ENCODE data around the gene ROR2. TPM values are rescaled to one million over a fixed set of nuclear protein-coding genes. Genes with fewer than 3 reads are reported as not detected.
"Not testable (repeated sequence)": the region's sequence is repeated elsewhere in the genome, so short reads cannot be mapped to it uniquely, and the experiment has no call there.

The ROR2 gene
- total RNA-seq, 1 experiment from 2014 or later = not detected

DNA sequence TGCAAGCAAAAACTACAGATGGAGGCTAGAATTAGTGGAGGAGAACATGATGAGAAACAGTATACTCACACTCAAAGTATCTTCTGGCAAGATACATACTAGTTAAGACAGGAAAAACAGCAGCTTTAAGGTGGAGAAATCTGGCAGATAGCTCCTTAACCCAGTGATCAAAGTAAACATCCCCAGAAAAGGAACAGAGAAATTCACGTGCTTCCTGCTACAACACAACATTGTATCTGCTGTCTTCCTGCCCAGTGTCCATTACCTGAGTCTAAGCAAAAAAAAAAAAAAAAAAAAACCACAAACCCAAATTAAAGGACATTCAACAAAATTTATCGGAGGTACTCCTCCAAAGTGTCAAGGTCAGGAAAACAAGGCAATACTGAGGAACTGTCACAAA lies 38.4 kb downstream of the ROR2 start:
- TF ChIP-seq, protein P1, sequence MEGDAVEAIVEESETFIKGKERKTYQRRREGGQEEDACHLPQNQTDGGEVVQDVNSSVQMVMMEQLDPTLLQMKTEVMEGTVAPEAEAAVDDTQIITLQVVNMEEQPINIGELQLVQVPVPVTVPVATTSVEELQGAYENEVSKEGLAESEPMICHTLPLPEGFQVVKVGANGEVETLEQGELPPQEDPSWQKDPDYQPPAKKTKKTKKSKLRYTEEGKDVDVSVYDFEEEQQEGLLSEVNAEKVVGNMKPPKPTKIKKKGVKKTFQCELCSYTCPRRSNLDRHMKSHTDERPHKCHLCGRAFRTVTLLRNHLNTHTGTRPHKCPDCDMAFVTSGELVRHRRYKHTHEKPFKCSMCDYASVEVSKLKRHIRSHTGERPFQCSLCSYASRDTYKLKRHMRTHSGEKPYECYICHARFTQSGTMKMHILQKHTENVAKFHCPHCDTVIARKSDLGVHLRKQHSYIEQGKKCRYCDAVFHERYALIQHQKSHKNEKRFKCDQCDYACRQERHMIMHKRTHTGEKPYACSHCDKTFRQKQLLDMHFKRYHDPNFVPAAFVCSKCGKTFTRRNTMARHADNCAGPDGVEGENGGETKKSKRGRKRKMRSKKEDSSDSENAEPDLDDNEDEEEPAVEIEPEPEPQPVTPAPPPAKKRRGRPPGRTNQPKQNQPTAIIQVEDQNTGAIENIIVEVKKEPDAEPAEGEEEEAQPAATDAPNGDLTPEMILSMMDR (IDR thresholded peaks at IDR 0.05; ENCODE audit: unreplicated experiment) = no peak

DNA sequence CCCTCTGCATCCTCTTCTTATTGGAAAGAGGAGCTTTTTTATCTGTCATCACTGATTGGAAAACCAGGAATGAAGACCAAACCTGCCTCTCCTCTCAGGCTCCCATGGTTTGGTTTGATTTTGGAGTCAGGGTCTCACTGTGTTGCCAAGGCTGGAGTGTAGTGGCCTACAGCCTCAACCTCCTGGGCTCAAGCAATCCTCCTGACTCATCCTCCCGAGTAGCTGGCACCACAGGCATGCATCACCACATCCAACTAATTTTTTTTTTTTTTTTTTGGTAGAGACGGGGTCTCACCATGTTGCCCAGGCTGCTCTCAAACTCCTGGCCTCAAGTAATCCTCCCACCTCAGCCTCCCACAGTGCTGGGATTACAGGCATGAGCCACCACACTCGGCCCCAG lies 40.8 kb downstream of the ROR2 start:
- not testable (repeated sequence) for H3K27ac Mint-ChIP-seq (ENCODE audit: unreplicated experiment); H3K36me3 Mint-ChIP-seq (ENCODE audit: insufficient read depth, unreplicated experiment); H3K9me3 Mint-ChIP-seq (ENCODE audit: low read depth, unreplicated experiment); H3K4me3 Mint-ChIP-seq (ENCODE audit: low read depth, unreplicated experiment); H3K27me3 Mint-ChIP-seq (ENCODE audit: unreplicated experiment); BruUV-seq (replicated peaks); DNase-seq; H3K4me1 Mint-ChIP-seq (ENCODE audit: low read depth, unreplicated experiment)
- CTCF ChIA-PET = interaction anchor here (0.7 kb wide), 1 partner anchor 31 kb away, joined by 4 read pairs; no protein-coding TSS in a partner anchor
- intact Hi-C loops (cut with micrococcal nuclease; ENCODE audit: unreplicated experiment) = loop anchor here (10.0 kb wide), 1 partner anchor 134 kb away; no protein-coding TSS in a partner anchor

More for the DNA sequence above, 38.4 kb downstream of the ROR2 start:
- Mint-ChIP-seq H3K27ac (ENCODE audit: unreplicated experiment) (no peak overlapping the region), H3K4me1 (ENCODE audit: low read depth, unreplicated experiment) (no peaks in the 10 kb centered on the region), H3K27me3 (ENCODE audit: unreplicated experiment) (peaks cover 17% of the 10 kb centered on the region), H3K9me3 (ENCODE audit: low read depth, unreplicated experiment) (no peaks in the 10 kb centered on the region), H3K36me3 (ENCODE audit: insufficient read depth, unreplicated experiment) (no peaks in the 10 kb centered on the region), H3K4me3 (ENCODE audit: low read depth, unreplicated experiment) (no peak overlapping the region)
- BruUV-seq (replicated peaks) = no TSS peak
- CTCF ChIA-PET = interaction anchor here (0.7 kb wide), 2 partner anchors 32 to 118 kb away, joined by 3 to 8 read pairs; no protein-coding TSS in a partner anchor
- intact Hi-C loops (cut with micrococcal nuclease; ENCODE audit: unreplicated experiment) = no loop called here
- DNase-seq = no peak

DNA sequence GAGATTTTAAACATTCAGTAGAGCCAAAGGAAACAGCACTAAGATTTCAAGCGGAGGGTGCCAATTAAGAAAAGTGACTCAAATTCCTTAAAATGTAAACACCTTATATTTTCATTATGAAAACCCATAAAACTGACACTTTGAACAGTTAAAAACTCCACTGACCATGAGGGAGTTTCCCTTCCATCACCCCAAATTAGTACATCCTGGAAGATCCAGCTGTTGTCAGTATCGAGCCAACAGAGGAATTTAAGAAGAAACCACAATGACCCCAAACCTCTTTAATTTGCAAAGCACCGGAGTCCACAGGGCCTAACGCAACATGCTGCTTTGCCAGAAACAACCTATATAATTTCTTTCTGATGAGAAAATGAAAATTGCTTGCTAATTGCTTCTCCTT lies 41.3 kb downstream of the ROR2 start:
- Mint-ChIP-seq H3K27ac (ENCODE audit: unreplicated experiment) (no peak overlapping the region), H3K4me3 (ENCODE audit: low read depth, unreplicated experiment) (no peak overlapping the region), H3K36me3 (ENCODE audit: insufficient read depth, unreplicated experiment) (no peaks in the 10 kb centered on the region), H3K27me3 (ENCODE audit: unreplicated experiment) (no peaks in the 10 kb centered on the region), H3K9me3 (ENCODE audit: low read depth, unreplicated experiment) (no peaks in the 10 kb centered on the region), H3K4me1 (ENCODE audit: low read depth, unreplicated experiment) (no peaks in the 10 kb centered on the region)
- CTCF ChIA-PET = no interaction called here
- no TSS peak for BruUV-seq (replicated peaks)
- DNase-seq = no peak
- TF ChIP-seq, protein P1 (IDR thresholded peaks at IDR 0.05; ENCODE audit: unreplicated experiment) = no peak
- intact Hi-C loops (cut with micrococcal nuclease; ENCODE audit: unreplicated experiment) = loop anchor here (10.0 kb wide), 1 partner anchor 134 kb away; no protein-coding TSS in a partner anchor

DNA sequence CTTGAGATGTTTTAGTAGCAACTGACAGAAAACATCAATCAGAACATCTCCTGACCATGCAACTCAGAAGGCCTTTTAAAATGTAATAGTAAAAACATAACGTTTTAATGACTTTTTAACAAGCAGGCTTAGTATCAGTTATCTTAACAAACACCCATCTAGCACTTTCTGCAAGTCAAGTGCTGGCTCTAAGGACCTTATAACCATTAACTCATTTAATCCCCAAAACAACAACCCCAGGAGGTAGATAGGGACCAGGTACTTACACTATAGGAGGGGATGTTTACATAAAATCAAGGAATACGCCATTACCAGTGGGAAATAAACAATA lies 41.8 kb downstream of the ROR2 start:
- intact Hi-C loops (cut with micrococcal nuclease; ENCODE audit: unreplicated experiment) = loop anchor here (10.0 kb wide), 1 partner anchor 133 kb away; no protein-coding TSS in a partner anchor
- Mint-ChIP-seq H3K9me3 (ENCODE audit: low read depth, unreplicated experiment) (no peaks in the 10 kb centered on the region), H3K4me1 (ENCODE audit: low read depth, unreplicated experiment) (no peaks in the 10 kb centered on the region), H3K36me3 (ENCODE audit: insufficient read depth, unreplicated experiment) (no peaks in the 10 kb centered on the region), H3K27me3 (ENCODE audit: unreplicated experiment) (no peaks in the 10 kb centered on the region), H3K4me3 (ENCODE audit: low read depth, unreplicated experiment) (no peak overlapping the region), H3K27ac (ENCODE audit: unreplicated experiment) (no peak overlapping the region)
- BruUV-seq (replicated peaks) = no TSS peak
- no peak for DNase-seq
- CTCF ChIA-PET = no interaction called here
- TF ChIP-seq, protein P1 (IDR thresholded peaks at IDR 0.05; ENCODE audit: unreplicated experiment) = no peak

DNA sequence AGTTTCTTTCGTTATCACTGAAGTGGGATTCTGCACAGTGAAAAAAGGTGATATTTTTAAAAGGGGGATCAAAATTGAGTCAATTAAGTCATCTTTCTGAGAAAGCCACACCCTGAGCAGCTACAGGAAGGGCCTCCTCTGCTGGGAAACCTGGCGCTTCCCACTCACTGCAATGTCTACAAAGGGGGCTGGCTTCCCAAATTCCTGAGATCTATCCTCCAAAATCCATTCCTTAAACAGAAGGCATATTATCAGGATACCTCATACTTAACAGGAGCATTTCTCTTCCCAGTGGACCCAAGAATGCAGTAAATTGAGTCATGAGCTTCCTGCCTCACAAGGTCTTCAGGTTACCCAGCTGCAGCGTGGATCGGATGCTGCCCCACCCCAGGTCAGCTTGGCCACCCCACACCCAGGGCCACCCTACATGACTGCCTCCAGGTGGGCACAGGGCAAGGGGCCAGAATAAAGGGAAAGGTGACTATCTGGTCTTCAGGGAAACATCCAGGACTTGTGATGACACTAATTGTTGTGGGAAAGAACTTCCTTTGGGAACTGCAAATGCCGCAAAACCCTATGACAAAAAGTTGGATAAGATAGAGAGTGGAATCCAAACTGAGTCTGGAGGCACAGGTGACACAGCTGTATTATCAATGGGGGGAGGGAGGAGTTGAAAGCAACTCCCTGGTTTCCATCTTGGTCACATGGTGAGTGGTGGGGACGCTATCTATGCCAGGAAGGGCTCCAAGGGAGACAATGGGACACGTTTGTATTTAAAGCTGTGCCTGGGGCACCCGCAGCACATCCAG lies 42.3 kb downstream of the ROR2 start:
- no TSS peak for BruUV-seq (replicated peaks)
- CTCF ChIA-PET = no interaction called here
- TF ChIP-seq, protein P1 (IDR thresholded peaks at IDR 0.05; ENCODE audit: unreplicated experiment) = no peak
- H3K36me3 Mint-ChIP-seq (ENCODE audit: insufficient read depth, unreplicated experiment) = no peaks in the 10 kb centered on the region
- DNase-seq = no peak
- no peaks in the 10 kb centered on the region for H3K9me3 Mint-ChIP-seq (ENCODE audit: low read depth, unreplicated experiment)
- no peak overlapping the region for H3K27ac Mint-ChIP-seq (ENCODE audit: unreplicated experiment)
- H3K4me1 Mint-ChIP-seq (ENCODE audit: low read depth, unreplicated experiment) = no peaks in the 10 kb centered on the region
- no peaks in the 10 kb centered on the region for H3K27me3 Mint-ChIP-seq (ENCODE audit: unreplicated experiment)
- no peak overlapping the region for H3K4me3 Mint-ChIP-seq (ENCODE audit: low read depth, unreplicated experiment)
- intact Hi-C loops (cut with micrococcal nuclease; ENCODE audit: unreplicated experiment) = loop anchor here (10.0 kb wide), 1 partner anchor 133 kb away; no protein-coding TSS in a partner anchor
